Stimulated activated CD4-positive, alpha-beta T cell treated with anti-CD3 and anti-CD28 coated beads, Interleukin-2, amount 100 ng/mL, for 24 hours (primary cell): ENCODE results near the gene CPA5.

Experiments
- DNase-seq, 2 donors: peaks; one replicate each; pipeline ENCODE4 v3.0.0-alpha.2; 2020

CPA5 gene

DNA sequence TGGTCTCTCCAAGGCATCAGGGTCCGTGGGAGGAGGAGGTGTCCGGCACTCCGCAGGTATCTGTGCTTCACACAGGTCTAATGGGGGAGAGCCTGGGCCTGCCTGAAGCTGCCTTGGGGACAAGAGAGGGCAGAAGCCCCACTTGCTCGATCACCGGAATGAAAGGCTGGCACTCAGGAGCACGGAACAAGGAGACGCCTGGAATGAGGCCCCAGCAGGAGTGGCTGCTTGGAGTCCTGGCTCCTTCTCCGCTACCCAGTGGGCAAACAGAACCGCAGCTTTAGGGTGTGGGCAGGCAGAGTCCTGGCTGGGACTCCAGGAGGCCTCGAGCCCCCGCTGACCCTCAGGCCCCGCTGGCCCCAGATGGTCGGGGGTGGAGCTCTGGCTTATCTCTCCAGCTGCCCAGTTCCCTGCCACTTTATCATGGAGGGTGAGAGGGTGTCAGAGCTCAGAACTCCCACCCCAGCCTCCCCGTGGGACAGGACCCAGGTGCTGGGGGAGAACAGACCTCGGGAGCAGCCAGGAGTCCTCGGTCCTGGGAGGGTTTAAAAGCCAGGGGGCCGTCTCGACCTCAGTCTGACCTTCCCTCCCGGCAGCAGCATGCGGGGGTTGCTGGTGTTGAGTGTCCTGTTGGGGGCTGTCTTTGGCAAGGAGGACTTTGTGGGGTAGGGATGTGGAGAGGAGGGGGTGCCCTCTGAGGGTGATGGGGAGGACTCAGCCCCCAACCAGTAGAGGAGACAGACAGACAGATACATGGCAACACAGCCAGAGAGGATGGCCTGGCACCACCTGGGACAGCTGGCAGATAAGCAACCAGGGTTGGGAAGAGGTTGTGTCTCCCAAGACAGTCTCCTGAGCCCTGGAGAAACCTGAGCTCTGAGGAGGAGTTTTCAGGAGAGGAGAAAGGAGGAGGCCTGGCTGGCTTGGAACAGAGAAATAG lies 35.6 kb downstream of the CPA5 start, which contains the start of gene CPA1:
CPA1 (plus strand) TSS at position 574 of the 940 bp plus-strand sequence; CDS start at position 601, 27 bp downstream.
- no peak for DNase-seq

DNA sequence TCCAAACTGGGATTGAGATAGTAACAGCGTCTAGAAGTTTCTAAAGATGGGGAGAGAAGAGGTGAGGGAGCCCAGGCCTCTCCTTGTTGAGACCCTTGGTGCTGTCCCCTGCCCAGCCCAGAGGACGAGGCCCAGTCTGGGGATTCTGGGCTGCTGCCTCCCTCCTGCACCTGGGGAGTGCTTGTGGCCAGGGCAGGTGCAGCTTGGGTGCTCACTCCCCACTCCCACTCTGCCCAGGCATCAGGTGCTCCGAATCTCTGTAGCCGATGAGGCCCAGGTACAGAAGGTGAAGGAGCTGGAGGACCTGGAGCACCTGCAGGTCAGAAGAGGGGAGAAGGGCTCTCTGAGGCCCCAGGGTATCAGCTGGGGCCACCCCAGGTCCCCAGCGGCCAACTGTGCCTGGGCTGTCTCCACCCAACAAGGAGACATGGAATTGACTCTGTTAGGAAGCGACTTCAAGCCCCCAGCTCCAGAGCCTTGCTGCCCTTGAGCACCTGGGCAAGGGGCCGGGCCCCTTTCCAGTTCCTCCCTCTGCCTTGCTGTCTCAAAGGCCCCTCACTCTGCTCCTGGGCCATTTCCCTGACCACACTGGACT lies 36.3 kb downstream of the CPA5 start:
- no peak for DNase-seq

DNA sequence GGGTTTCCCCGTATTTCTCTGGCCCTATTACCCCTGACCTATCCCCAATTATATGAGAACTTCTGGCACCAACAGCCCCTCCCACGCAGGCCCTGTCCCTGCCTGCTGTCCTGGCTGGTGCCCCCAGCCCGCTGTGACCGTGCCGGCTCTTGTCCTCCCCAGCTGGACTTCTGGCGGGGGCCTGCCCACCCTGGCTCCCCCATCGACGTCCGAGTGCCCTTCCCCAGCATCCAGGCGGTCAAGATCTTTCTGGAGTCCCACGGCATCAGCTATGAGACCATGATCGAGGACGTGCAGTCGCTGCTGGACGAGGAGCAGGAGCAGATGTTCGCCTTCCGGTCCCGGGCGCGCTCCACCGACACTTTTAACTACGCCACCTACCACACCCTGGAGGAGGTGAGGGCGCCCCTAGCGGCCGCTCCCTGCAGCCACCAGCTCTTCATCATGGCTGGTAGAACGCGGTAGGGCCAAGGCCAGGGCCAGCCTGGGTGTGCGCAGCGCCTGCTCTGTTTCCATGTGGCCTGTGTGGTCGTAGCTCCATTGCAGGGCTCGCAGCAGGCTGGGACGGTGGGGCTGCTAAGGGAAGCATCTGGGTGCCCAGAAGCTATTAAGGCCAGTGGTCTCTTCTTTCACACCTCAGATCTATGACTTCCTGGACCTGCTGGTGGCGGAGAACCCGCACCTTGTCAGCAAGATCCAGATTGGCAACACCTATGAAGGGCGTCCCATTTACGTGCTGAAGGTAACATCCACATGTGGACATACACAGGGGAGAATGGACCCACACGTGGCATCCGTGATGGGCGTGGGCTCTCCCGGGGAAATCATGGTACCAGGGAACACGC lies 37.1 kb downstream of the CPA5 start:
- no peak for DNase-seq

DNA sequence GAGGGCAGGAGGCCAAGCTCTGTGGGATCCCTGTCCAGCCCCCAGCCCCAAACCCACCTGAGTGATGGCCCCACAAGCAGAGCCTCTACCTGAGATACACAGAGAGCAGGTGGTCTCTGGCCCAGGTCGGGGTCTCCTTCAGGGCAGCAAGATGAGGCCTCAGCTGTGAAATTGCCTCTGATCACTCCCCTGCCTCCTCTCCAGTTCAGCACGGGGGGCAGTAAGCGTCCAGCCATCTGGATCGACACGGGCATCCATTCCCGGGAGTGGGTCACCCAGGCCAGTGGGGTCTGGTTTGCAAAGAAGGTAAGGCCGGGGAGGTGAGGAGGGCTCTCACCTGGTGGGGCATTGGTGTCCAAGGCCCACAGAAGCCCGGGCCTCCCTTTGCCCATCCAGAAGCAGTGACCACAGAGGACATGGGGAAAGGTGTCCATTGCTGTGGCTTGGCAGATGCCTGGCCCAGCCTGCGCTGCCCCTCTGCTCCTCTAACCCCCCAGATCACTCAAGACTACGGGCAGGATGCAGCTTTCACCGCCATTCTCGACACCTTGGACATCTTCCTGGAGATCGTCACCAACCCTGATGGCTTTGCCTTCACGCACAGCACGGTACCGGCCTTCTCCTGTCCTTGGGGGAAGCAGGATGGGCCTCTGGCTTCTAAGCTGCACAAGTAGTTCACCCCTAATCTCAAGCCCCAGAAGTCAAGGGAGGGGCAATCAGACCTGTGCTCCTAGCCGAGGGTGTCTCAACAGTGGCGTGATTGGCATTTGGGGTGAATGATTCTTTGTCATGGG lies 38.8 kb downstream of the CPA5 start:
- DNase-seq, result no peak

DNA sequence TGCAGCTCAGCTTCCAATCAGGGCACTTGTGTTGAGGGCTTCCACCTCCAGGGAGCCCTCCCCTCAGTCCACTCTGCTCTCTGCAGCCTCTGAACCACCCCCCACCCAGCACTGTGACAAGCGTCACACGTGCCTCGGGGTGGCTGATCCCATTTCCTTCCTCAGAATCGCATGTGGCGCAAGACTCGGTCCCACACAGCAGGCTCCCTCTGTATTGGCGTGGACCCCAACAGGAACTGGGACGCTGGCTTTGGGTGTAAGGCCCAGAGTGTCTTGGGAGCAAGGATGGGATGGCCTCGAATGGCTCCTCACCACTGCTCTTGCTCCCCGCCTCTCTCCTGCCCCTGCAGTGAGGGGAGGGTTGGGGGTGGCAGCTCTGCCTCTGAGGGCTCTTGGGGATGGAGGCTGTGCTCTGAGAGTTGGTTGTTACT lies 39.8 kb downstream of the CPA5 start:
- DNase-seq, result no peak

DNA sequence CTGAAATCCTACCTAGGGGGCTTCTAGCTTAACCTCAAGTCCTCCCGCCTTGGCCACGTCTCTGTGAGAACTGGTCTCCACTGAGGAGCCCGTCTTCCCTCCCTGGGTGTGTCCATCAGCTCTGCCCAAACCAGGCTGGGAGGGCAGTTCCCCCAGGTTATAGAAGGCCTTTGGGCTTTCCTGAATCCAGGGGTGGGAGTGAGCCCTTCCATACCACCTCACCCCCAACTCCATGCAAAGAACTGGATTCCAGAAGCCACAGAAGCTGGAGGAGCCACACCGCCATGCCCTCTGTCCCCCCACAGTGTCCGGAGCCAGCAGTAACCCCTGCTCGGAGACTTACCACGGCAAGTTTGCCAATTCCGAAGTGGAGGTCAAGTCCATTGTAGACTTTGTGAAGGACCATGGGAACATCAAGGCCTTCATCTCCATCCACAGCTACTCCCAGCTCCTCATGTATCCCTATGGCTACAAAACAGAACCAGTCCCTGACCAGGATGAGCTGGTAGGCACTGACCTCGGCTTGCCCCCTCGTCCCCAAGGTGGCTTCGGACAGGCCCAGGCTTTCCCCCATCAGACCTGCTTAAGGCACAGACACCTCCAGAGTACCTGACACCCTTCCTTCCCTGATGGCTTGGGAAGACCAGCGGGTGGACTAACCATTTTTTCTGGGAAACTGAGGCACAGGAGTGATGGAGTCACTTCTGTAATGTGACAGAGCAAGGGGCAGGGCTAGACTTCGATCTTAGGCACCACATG lies 40.4 kb downstream of the CPA5 start:
- no peak for DNase-seq

DNA sequence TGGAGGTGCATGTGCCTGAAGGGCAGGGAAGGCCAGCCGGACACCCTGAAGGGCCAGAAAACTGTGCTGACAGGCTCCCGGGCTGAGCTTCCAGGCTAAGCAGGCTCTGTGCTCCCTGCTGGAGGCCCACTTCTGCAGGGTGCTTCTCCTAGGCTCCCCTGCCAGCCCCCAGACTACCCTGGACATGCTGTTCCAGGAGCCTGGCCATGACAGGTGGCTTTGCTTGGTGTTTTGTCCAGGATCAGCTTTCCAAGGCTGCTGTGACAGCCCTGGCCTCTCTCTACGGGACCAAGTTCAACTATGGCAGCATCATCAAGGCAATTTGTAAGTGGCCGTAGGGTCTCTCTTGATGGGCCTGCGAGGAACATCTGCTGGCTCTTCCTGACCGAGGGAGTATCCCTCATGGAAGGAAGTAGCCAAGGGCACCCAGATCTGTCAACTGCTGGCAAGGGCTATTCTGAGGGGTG lies 41.0 kb downstream of the CPA5 start:
- no peak for DNase-seq

DNA sequence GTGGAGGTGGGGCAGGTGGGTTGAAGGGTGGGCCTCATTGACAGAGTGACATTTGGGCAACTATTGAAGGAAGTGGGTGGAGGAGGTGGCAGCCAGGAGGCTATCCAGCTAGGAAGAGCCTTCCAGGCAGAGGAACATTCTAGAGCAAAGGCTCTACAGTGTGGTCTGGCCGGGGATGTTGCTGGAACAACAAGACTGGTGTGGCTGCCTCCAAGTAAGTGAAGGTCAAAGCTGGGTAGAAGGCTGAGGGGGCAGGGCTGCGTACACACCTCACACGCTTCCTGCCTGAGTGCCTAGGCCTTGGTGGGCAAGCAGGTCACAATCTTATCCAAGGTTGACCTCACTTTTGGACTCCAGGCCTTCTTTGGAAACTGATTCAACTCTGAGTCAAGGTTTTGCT lies 42.3 kb downstream of the CPA5 start:
- DNase-seq, result no peak

DNA sequence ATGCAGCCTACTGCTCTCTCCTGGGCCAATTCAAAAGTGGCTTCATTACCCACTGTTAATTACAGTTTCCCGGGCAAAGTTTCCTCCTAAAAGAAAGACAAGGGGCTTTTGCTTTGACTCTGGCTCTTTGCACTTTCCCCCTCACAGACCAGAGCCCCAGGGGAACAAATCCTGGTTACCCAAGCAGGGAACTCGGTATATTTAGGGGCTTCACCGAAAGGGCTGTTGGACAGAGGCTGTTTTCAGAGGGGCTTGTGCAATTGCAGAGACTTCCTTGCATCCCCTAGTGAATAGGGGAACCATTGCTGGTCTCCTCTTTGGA lies 42.7 kb downstream of the CPA5 start:
- no peak for DNase-seq

DNA sequence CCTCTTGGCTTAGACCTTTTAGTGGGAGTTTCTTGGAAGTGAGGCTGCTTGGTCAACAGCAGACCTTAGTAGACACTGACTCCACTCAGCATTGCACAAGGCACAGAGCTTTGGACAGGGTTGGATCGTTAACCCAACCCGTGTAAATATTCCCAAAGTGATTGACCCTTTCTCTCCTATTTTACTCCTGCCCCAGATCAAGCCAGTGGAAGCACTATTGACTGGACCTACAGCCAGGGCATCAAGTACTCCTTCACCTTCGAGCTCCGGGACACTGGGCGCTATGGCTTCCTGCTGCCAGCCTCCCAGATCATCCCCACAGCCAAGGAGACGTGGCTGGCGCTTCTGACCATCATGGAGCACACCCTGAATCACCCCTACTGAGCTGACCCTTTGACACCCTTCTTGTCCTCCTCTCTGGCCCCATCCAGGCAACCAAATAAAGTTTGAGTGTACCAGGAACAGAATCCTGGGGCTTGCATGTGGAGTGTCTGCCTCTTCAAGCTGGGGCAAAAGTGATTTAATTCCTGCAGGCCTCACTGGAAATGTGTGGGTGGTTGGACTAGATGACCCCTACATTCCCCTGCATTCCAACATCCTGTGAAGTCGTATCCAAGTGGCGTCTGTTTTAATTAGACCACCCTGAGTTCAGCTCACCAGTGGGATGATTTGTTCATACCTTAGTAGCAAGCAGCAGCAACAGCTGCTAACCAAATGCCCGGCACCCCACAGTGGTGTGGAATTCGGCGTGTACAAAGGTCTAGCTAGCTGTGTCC lies 43.2 kb downstream of the CPA5 start:
- no peak for DNase-seq

DNA sequence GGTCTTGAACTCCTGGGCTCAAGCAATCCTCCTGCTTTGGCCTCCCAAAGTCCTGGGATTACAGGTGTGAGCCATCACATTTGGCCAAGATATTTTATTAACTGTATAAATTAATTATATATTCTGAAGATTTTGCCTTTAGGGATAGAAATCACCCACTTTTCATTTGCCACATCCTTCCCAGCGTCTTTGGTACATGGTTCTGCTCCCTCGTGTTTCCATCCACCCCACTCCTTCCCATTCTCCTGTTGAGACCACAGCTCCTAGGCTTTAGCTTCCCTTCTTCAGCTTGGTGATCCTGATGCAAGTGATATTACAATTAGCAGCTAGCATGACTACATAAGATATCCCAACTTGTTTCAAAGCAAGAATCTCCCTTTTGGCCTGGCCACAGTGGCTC lies 44.1 kb downstream of the CPA5 start:
- DNase-seq, result no peak

DNA sequence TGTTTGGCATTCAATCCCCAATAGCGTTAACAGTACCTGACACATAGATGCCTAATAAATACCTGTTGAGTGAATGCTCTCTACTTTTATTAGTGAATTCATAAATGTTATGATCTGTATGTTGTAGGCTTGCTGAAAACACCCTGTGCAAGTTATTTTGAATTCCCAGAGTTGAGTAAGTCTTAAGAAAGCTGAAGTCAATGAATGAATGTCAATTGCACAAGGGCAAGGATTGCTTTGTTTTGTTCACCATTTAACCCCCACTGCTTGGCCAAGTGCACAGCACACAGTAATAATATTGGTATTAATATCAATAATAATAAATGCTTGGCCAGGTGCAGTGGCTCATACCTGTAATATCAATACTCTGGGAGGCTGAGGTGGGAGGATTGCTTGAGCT lies 45.9 kb downstream of the CPA5 start:
- DNase-seq, result no peak

DNA sequence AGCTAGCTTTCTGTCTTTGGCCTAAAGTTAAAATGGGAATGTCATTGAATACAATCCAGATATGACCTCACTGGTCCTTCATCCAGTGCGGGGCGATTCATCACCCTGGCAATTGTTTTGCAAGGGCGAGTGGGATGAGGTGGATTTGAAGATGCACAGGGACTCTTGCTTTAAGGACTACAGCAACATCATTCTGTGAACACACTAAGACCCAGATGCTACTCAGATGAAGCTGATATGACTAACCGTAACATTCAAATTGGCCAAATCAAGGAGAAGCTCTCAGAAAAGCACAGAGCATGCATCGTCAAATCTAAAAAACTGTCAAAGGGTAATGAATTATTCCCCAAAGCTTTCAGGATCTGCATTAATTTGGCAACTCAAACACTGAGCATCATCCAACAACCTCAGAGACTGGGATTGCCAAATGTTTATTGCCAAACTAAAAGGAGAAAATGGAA lies 48.5 kb downstream of the CPA5 start:
- no peak for DNase-seq

DNA sequence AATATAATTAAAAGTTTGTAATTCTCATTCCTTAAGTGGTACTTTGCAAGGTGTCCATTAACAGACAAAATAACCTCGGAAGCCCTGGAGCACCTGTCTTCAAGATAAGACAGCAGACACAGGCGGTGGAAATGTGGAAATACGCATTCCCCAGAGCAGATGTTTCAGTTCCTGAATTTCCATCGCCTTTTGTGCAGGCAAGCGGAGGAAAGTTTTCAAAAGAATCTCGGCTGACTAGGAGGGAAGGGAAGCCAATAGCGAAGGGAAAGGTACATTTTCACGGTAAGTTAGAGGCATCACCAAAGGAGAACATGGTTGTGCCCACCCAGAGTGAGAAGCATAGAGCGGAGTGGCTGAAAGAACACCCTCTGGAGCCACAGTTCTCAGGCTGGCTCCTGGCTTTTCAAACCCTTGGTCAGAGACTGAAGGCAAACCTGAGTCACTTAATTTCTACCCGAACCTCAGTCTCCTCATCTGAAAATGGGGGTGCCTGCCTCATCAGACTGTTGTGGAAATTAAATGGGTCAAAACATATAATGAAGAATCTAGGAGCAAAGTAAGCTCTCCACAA lies 49.3 kb downstream of the CPA5 start:
- no peak for DNase-seq

DNA sequence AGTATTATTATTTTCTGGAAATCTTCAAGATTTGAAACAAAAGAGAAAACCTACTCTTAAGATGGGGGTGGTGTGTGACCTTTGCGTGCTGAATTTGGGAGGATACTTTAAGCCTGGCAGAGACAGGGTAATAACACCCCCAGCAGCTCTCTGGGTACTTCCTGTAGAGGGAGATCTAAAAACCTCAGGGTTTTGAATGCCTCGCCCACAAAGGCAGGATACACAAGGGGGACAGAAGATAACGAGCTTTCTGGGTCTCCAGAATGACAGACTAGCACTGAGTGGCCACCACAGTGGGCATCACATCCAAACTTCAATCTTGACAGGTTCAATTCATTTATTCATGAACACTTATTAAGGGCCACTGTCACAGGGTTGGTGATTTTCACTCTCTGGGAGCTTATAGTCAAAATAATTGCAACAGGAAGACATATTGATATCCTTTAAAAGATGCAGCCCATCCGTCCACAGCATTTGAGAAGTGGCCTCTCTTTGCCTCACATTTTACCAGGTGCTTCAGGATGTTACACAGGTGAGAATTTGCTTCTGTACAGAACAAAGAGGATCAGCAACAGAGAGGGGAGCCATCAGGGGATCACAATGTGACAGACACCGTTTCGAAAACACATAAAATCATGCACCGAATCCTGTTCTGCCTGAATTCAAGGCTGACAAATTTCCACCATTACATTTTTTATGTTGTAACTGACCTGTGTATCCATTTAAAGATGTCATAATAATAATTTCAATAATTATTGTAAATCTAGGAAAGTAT lies 50.0 kb downstream of the CPA5 start:
- DNase-seq, result no peak

DNA sequence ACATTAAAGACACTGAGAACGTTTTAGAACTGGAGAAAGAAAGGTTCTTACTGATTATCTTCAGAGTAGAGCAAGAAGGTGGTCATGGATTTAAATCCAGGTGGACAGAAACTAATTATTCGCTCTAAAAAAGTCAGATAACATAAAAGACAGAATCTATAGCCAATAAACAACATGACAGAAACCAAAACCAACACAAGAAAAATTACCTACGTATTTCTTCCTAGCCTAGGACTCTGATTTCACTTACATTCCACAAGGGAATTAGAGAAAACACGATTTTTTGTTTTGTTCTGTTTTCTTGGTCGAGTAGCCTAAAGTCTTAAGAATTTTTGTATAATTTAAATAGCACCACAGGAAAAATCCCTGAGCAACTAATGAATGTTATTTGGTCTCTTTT lies 50.8 kb downstream of the CPA5 start:
- no peak for DNase-seq

DNA sequence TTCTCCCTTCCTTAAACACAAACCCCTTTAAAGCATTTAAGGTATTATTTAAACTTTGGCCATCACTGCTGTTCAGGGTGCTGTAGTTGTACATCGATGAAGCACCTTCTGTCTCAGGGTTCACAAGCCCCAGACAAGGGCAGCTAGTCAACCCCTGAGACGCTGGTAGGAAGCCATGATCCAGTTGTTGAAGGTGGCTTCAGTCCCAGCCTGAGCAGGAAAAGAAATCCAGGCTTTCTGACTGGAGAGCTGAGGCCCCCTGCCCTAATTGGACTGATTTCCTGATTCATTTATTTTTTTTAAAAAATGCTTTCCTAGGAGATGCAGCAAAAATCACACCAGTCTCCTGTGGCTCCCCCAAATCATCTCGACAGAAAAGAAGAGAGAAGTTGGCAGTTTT lies 51.5 kb downstream of the CPA5 start:
- DNase-seq, result no peak

DNA sequence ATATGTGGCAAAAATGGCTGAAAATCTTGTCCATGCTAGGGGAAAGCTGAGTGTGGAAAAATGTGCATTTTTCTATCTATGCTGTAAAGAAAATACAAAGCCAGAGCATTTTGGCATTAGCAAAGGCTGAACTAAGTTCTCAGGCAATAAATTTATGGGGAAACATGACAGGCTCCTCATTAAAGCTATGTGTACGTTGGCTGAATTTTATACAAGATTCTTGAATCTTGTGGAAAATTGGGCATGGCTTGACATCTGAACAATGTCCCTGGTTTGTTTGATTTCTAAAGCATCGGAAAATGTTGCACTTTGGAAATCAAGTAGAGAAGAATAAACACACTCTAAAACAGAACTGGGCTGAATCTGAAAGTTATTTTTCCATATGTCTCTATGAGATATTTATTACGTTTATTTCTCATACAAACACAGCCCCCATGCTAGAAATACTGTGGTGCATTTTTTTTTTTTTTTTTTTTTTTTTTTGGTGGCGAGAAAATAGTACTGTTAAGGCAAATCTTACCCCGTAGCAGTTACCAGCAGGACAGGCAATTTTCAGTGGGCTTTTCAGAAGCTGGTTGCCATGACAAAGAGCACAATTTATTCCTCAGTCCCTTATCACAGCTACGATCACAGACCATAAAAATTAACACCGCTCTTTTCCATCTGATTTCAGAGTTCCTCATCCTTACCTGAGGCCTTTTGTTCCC lies 52.6 kb downstream of the CPA5 start:
- no peak for DNase-seq

DNA sequence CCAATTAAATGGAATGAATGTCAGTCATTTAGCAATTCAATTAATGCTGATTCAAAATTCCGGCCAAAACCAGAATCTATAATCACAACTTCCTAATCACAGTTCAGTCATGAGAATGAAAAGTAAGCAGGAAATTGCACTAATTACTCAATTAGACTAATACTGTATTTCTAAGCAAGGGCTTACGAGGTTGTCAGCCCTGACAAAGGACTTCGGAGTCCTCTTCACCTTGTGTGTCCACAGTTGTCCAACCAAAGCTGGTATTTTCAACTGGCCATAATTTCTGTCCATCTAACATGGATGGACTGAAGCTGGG lies 53.1 kb downstream of the CPA5 start:
- no peak for DNase-seq
